ENCODE data around the gene TNK2.
"Not testable (repeated sequence)": the region's sequence is repeated elsewhere in the genome, so short reads cannot be mapped to it uniquely, and the experiment has no call there.

The TNK2 gene

DNA sequence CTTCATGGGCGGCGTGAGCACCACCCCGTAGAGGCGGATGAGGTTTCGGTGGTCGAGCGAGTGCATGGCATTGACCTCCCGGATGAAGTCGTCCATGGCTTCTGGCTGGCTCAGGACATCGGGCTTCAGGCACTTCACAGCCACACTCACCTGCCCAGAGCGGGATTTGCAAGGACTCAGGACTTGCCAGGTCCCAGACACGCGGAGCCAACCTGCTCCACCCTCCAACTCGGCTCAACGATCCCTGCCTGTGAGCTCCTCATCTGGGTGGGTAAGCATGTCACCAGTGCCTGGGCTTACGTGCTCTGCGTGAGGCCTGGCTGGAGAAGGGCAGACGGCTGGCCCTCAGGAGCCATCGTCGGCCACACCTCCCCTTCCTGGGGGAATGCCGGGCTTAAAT is 25.2 kb downstream of the TNK2 start:
- no peak for DNase-seq

DNA sequence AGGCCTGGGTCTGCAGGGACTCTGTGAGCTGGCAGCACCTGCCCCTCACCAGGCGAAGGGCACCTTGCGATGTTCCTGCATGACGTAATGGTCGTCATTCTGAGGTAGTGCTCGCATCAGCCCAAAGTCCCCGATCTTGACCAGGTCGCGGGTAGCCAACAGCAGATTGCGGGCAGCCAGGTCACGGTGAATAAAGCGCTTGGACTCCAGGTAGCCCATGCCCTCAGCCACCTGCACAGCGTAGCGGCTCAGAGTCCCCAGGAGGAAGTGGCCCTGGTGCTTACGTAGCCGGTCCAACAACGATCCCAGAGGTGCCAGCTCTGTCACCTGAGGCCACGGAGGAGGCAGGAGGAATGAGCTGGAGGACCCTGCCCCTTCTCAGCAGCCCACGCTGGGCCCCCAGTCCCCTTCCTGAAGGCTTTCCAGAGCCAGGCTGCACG is 26.3 kb downstream of the TNK2 start:
- no peak for DNase-seq

- DNase-seq = no peak
These were observed 26.9 kb downstream of the TNK2 start for GRCh38 chr3:195881276-195881988.

- no peak for DNase-seq
These were observed 28.3 kb downstream of the TNK2 start for GRCh38 chr3:195880037-195880431.

- no peak for DNase-seq
These were observed 28.8 kb downstream of the TNK2 start for GRCh38 chr3:195879416-195880036.

DNA sequence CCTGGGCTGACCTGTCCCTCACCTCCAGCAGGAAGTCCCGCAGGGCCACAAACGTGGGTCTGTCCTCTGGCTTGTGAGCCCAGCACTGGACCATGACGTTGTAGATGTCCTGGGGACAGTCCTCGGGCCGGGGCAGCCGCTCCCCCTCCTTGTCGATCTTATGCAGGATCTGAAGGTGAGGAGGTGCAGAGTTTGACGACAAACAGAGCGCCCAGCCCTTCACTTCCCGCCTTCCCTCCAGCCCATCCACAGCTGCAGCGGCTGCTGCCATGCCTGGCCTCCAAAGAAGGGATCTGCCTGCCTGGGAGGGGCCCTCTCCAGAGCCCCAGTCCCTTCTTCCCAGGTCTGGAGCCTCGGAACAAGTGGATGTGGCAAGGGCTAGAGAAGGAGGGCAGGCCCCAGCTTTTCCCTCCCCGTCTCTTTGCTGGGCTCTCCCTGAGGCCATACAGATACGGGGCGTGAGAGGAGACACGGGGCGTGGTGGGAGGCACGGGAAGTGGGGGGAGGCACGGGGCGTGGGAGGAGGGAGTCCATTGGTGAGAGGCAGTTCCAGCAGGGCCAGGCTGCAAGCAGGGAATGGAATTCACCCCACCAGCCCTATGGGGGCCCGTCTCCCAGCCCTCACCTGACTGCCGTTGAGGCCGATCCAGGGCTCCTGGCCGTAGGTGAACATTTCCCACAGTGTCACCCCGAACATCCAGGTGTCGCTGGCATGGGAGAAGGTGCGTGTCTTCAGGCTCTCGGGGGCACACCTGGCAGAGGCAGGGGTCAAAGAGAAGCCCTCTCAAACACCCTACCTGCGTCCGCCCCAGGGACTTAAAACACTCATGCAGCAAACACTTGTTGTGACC is 29.7 kb downstream of the TNK2 start:
- no peak for DNase-seq

DNA sequence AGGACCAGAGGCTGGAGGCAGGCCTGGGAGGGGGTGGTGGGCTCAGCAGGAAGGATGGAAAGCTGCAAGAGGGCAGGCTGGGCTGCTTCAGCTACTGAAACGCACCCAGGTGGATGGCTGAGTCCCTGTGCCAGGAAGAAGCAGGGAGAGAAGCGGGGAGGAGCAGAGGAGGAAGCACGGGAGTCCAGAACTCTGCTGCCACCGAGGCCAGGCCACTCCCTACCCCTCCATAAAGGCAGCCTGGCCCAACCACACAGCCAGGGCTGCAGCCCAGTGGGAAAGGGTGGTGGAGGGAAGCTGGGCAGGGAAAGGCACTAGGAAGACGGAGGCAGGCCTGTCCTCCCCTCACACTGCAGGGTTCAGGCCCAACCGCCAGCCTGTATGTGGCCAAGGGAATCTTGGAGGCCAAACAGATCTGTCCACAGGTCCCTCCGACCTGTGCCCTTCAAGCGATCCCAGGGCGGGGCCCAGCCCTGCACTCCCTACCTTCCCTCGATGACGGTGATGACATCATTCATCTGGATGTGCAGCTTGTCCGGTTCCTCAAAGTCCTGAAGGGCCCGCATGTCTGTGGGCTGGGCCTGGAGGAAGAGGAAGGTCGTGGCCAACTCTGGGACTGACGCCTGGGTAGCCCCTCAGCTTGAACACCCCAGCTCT is 30.5 kb downstream of the TNK2 start:
- DNase-seq = no peak

- no peak for DNase-seq
These were observed 31.1 kb downstream of the TNK2 start for GRCh38 chr3:195877136-195877715.

DNA sequence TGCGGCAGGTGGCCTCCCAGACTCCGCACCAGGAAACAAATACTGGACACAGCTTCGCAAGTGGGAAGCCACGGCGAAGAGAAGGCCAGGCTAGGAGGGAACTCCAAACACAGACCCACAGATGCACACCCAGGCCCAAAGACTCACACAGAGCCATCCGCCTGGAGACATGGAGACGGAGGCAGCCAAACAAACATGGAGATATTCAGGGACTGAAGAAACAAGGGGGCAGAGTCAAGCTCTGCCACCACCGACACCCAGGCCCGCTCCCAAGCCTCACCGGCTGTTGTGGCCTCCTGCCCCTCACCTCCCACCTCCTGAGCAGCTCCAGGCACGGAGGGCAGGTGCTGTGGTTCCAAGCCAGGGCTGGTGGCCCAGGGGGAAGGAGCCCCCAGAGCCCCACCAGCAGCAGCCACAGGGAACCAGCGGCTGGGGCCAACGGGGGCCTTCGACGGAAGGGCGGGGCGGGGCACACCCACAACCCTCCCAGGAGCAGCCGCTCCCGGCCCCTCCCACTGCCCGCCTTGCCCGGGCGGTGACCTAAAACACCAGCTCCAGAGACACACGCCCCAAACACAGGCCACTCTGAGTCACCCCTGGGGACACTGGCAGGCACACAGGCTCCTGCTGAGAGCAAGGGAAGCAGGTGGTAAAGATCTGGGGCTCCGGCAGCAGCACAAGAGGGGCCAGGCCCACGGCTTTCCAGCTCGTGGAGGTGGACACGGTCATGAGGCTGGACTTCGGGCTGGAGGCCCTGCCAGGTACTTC is 31.9 kb downstream of the TNK2 start:
- DNase-seq = no peak

DNA sequence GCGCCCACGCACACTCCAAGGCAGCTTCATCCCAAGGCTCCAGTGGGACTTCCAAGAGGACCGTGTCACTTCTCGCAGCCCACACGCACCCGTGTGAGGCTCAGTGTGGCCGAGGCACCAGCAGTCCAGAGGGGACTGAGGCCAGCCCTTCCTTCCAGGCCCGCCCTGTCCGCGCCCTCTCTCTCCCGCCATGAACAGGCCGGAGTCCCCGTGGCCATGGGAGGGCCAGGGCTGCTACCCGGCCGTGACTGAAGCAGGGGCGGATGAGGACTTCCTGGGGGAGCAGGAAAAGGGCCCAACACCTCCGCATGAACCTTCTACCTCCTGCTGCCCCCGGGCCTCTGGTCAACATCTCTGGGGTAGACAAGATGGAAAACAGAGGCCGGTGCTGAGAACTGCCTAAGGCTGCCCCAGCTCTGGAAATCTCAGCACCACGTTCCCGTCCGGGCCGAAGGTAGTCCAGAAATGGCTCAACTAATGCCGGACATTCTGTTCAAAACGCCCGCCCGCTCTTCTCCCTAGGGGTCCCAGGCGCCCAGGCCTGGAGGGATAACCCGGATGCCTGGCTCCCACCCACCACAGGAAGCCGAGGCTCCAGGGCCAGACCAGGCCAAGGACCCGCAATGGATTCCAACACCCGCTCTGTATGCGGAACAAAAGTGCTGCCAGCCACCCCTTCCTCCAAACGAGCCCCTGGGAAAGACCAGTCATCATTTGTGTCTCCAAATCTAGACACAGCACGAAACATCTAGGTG is 32.7 kb downstream of the TNK2 start:
- DNase-seq = no peak

- no peak for DNase-seq
These were observed 34.4 kb downstream of the TNK2 start for GRCh38 chr3:195873971-195874370.

- DNase-seq = no peak
These were observed 35.0 kb downstream of the TNK2 start for GRCh38 chr3:195873281-195873887.

GRCh38 chr3:195872800-195873199 is 35.6 kb downstream of the TNK2 start:
- DNase-seq = no peak

GRCh38 chr3:195872097-195872496 is 36.3 kb downstream of the TNK2 start:
- DNase-seq = no peak

- DNase-seq = not testable (repeated sequence)
These were observed 36.7 kb downstream of the TNK2 start for GRCh38 chr3:195871686-195872085.

DNA sequence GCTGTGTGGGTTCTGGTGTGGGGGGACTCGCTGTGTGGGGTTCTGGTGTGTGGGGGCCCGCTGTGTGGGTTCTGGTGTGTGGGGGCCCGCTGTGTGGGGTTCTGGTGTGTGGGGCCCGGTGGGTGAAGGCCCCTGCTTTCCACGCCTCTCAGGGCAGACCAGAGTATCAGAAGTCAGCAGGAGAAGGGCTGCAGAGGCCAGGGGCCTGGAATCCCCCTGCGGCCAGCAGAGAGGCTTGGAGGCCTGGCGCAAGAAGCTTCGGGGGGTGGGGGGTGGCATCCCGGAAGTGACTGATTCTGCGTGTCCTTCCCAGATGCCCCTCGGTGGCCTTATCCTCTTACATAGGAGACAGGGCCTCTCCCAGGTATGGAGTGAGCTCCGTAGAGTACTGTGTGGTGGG is 37.4 kb downstream of the TNK2 start:
- DNase-seq = no peak

DNA sequence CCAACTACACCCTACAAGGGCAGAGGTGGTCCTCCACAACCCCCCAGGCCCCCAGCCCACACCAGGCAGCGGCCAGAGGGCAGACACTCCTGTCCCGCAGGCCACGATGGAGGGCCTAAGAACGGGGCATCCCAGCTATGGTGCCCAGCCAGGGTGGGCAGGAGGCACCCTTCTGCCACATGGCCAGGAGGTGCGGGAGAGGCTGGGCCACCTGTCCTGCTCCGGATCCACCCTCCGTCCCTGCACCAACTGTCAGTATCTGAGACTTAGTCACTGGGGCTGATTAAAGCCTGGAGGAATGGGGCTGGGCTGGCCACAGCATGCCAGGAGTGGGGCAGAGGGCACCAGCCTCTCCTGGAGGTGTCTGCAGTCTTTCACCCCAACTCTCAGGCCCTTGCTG is 37.9 kb downstream of the TNK2 start:
- no peak for DNase-seq

DNA sequence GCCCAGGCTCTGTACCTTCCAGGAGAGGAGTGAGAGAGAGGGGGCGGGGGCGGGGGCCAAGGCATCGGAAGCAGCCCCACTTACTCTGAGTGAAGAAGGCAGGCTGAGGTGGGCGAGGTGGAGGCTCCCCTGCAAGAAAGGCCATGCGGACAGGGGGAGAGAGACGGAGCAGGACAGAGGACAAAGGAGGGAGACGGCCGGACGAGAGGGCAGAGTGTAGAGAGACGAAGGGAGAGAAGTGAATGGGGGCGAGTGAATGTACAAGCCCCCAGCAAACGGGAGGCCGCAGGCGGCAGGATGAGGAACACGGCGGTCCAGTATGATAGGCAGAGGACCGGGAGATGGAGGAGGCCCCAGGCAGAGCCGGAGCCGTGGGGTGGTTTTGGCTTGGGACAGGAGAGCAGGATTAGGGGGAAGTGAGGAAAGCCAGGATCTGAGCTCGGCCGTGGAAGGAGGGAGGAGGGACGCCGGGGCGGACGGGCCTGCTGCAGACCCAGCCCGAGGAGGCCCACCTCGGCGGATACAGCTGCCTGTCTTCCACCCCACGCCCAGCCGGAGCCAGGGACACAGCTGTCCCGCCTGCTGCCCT is 38.8 kb downstream of the TNK2 start:
- DNase-seq = no peak

DNA sequence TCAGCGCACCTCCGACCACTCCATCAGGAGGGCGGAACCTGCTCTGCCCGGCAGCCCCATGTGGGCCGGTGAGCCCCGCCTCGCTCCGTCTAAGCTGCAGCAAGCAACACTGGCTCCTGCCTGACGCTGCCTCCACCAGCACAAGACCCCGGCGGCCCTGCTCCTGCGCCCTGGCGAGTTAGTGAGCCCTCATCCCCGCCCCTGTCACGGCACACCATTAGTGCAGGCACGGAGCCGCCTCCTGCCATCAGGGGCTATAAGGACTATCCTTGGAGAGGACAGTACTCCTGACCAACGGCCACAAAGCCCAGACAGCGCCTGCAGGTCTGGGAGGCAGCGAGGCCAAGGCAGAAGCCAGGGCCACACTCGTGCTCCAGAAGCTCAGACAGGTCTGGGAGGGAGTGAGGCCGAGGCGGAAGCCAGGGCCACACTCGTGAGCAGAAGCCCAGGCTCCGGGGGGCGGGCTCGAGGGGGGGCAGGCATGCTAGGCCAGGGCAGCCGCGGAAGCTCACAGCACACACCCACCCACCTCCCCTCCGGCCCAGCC is 39.4 kb downstream of the TNK2 start:
- no peak for DNase-seq

DNA sequence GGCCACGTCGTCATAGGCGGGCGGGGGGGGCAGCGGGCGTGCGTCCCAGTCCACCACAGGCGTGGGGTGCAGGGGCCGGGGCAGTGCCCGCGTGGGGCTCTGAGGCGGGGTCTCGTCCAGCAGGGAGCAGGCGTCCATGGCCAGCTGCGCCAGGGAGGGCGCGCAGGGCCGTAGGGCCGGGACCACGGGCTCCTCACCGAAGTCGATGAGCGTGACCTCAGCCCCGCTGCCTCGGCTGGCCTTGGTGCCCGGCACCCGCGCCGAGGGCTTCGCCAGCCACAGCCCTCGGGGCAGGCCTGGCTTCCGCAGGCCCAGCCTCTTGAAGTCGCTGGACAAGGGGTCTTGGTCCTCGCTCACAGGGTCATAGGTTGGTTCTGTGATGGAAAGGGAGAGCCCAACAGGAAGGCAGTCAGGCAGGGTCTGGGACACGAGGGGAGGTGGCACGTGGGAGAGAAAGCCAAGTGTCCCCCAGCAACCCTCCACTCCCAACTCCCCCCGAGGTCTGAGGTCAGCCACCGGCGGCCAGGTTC is 40.0 kb downstream of the TNK2 start:
- DNase-seq = no peak

Data from activated CD8-positive, alpha-beta memory T cell treated with anti-CD3 and anti-CD28 coated beads for 24 hours (primary cell).